WTC11 (cell line): ENCODE results near the gene PPARD. TPM values are rescaled to one million over a fixed set of nuclear protein-coding genes. Genes with fewer than 3 reads are reported as not detected.

Experiments used
- ATAC-seq: fragments of 200-7000 bp; cut with Tn5 transposase; 2 replicates; pipeline ENCODE4 v1.10.0; 2021; ENCODE audit warnings: mild to moderate bottlenecking, moderate library complexity
- CTCF ChIA-PET: fragments of 300-600 bp; sonication (Branson Sonifier 250); formaldehyde crosslinking; loops from one replicate; lab custom pipeline; 2021; ENCODE audit warnings: antibody characterized with exemption; lab: Charles Lee
- POLR2A ChIA-PET: fragments of 350-600 bp; sonication (Branson Sonifier 250); formaldehyde crosslinking; loops from one replicate; lab custom pipeline; 2021; ENCODE audit warnings: antibody characterized with exemption; lab: Charles Lee
- DNase-seq: peaks from one replicate; pipeline ENCODE4 v3.0.0; 2021; ENCODE audit warnings: low spot score
- H3K27ac Mint-ChIP-seq: 2 replicates; pipeline ENCODE4 v1.8.0; 2021; ENCODE audit warnings: mixed read lengths
- H3K27me3 Mint-ChIP-seq: 2 replicates; pipeline ENCODE4 v1.8.0; 2021; ENCODE audit warnings: low read depth, mild to moderate bottlenecking, moderate library complexity, mixed read lengths
- H3K36me3 Mint-ChIP-seq: 2 replicates; pipeline ENCODE4 v1.8.0; 2021; ENCODE audit warnings: mixed read lengths
- H3K4me1 Mint-ChIP-seq: 2 replicates; pipeline ENCODE4 v1.8.0; 2022; ENCODE audit warnings: mixed read lengths
- H3K4me3 Mint-ChIP-seq: 2 replicates; pipeline ENCODE4 v1.8.0; 2021; ENCODE audit warnings: mild to moderate bottlenecking, moderate library complexity, mixed read lengths
- H3K9me3 Mint-ChIP-seq: 2 replicates; pipeline ENCODE4 v1.8.0; 2021; ENCODE audit warnings: mixed read lengths
- ARID4B ChIP-seq: sonication (generic); formaldehyde crosslinking; IDR thresholded peaks from 2 replicates; pipeline ENCODE4 v1.8.0; 2023; ENCODE audit warnings: missing genetic modification reagents, mild to moderate bottlenecking, borderline replicate concordance
- E2F4 ChIP-seq: sonication (generic); formaldehyde crosslinking; IDR thresholded peaks from 2 replicates; pipeline ENCODE4 v1.8.1; 2022; ENCODE audit warnings: low read depth, mild to moderate bottlenecking, moderate library complexity, missing genetic modification reagents, borderline replicate concordance
- EMX1 ChIP-seq: fragments of 250-450 bp; sonication (Bioruptor Pico); IDR thresholded peaks from 2 replicates; pipeline ENCODE4 v1.8.0; 2021; ENCODE audit warnings: mild to moderate bottlenecking
- NFE2L1 ChIP-seq: sonication (generic); formaldehyde crosslinking; IDR thresholded peaks from 2 replicates; pipeline ENCODE4 v1.8.1; 2023; ENCODE audit warnings: missing genetic modification reagents
- NFYB ChIP-seq: sonication (generic); formaldehyde crosslinking; conservative IDR thresholded peaks from 2 replicates; pipeline ENCODE4 v1.8.0; 2022; ENCODE audit warnings: low read depth, missing genetic modification reagents
- OVOL2 ChIP-seq: fragments of 250-450 bp; sonication (Bioruptor Pico); IDR thresholded peaks from 2 replicates; pipeline ENCODE4 v1.9.0; 2021; ENCODE audit warnings: mild to moderate bottlenecking, borderline replicate concordance
- SOX15 ChIP-seq: fragments of 250-450 bp; sonication (Bioruptor Pico); IDR thresholded peaks from 2 replicates; pipeline ENCODE4 v1.9.0; 2021; ENCODE audit warnings: mild to moderate bottlenecking
- ZNF219 ChIP-seq: sonication (generic); formaldehyde crosslinking; IDR thresholded peaks from 2 replicates; pipeline ENCODE4 v1.8.0; 2023; ENCODE audit warnings: missing genetic modification reagents, mild to moderate bottlenecking, borderline replicate concordance
- ZNF263 ChIP-seq: sonication (generic); formaldehyde crosslinking; IDR thresholded peaks from 2 replicates; pipeline ENCODE4 v1.8.1; 2022; ENCODE audit warnings: low read depth, mild to moderate bottlenecking, moderate library complexity, missing genetic modification reagents
- total RNA-seq: library from RNA; stranded (reverse); gene quantifications from 3 replicates; pipeline ENCODE4 v1.2.3, GENCODE V29; 2021
- TF ChIP-seq, protein P1 (sequence below): sonication (generic); formaldehyde crosslinking; conservative IDR thresholded peaks from 2 replicates; pipeline ENCODE4 v1.8.1; 2023; ENCODE audit warnings: mild to moderate bottlenecking, low read depth, missing genetic modification reagents, moderate library complexity
- TF ChIP-seq, protein P2 (sequence below): sonication (generic); formaldehyde crosslinking; IDR thresholded peaks from 2 replicates; pipeline ENCODE4 v1.8.1; 2023; ENCODE audit warnings: mild to moderate bottlenecking, missing genetic modification reagents, borderline replicate concordance
- TF ChIP-seq, protein P3 (sequence below): sonication (generic); formaldehyde crosslinking; conservative IDR thresholded peaks from 2 replicates; pipeline ENCODE4 v1.8.1; 2022; ENCODE audit warnings: mild to moderate bottlenecking, missing genetic modification reagents

The PPARD gene
- total RNA-seq, 1 experiment from 2014 or later, result 14.7 TPM

DNA sequence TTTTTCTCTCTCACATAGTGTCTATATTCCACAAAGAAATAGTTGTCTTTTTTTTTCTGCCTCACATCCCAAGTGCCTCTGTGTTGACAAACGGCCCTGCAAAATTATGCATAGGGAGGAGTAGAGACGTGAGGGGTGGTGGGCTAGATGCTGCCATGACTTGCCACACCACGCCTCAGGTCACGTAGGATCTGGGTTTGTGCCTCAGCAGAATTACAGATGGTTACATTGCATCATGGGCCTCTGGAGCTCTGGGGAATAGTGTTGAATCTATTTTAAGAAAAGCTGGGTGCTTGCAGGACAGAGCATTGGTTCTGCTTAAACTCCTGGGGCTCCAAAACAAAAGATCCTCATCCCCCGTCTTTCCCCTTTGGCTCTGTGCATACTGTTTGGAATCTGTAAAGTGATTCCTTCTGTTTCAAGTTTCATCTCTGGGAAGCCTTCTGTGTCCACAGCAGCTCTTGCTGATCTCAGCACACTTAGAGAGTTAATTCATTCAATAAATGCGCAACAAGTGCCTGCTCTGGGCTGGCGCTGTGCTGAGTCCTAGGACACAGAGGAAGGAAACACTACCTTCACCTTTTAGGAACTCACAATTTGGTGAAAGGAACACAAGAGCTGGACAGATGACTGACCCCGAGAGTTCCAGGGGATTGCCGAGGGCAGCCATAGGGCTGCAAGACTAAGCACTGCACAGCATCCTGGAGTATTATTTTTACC, 112.2 kb downstream of the PPARD start:
- H3K27ac Mint-ChIP-seq, result peak overlapping the region; percentile 75
- POLR2A ChIA-PET, result interaction anchor here (0.6 to 1.7 kb wide), 2 partner anchors 13 to 24 kb away, joined by 3 to 4 read pairs; partner anchors contain the start of gene RPL10A
- CTCF ChIA-PET, result interaction anchor here (1.2 to 8.9 kb wide), 4 partner anchors 40 to 158 kb away, joined by 3 to 157 read pairs (median 6); partner anchors contain the start of gene PPARD

More for the DNA sequence above, 112.2 kb downstream of the PPARD start:
- Mint-ChIP-seq H3K27me3 (peaks cover 11% of the 10 kb centered on the region), H3K4me1 (peaks cover 39% of the 10 kb centered on the region), H3K4me3 (peak overlapping the region; percentile 68)
- DNase-seq, result no peak
- TF ChIP-seq, protein P1, sequence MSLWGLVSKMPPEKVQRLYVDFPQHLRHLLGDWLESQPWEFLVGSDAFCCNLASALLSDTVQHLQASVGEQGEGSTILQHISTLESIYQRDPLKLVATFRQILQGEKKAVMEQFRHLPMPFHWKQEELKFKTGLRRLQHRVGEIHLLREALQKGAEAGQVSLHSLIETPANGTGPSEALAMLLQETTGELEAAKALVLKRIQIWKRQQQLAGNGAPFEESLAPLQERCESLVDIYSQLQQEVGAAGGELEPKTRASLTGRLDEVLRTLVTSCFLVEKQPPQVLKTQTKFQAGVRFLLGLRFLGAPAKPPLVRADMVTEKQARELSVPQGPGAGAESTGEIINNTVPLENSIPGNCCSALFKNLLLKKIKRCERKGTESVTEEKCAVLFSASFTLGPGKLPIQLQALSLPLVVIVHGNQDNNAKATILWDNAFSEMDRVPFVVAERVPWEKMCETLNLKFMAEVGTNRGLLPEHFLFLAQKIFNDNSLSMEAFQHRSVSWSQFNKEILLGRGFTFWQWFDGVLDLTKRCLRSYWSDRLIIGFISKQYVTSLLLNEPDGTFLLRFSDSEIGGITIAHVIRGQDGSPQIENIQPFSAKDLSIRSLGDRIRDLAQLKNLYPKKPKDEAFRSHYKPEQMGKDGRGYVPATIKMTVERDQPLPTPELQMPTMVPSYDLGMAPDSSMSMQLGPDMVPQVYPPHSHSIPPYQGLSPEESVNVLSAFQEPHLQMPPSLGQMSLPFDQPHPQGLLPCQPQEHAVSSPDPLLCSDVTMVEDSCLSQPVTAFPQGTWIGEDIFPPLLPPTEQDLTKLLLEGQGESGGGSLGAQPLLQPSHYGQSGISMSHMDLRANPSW (CRISPR knock-in tag), result no peak
- TF ChIP-seq, protein P2, sequence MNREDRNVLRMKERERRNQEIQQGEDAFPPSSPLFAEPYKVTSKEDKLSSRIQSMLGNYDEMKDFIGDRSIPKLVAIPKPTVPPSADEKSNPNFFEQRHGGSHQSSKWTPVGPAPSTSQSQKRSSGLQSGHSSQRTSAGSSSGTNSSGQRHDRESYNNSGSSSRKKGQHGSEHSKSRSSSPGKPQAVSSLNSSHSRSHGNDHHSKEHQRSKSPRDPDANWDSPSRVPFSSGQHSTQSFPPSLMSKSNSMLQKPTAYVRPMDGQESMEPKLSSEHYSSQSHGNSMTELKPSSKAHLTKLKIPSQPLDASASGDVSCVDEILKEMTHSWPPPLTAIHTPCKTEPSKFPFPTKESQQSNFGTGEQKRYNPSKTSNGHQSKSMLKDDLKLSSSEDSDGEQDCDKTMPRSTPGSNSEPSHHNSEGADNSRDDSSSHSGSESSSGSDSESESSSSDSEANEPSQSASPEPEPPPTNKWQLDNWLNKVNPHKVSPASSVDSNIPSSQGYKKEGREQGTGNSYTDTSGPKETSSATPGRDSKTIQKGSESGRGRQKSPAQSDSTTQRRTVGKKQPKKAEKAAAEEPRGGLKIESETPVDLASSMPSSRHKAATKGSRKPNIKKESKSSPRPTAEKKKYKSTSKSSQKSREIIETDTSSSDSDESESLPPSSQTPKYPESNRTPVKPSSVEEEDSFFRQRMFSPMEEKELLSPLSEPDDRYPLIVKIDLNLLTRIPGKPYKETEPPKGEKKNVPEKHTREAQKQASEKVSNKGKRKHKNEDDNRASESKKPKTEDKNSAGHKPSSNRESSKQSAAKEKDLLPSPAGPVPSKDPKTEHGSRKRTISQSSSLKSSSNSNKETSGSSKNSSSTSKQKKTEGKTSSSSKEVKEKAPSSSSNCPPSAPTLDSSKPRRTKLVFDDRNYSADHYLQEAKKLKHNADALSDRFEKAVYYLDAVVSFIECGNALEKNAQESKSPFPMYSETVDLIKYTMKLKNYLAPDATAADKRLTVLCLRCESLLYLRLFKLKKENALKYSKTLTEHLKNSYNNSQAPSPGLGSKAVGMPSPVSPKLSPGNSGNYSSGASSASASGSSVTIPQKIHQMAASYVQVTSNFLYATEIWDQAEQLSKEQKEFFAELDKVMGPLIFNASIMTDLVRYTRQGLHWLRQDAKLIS (CRISPR knock-in tag), result no peak
- TF ChIP-seq OVOL2 (CRISPR knock-in tag) (no peak), ZNF219 (CRISPR knock-in tag) (no peak), EMX1 (no peak), ZNF263 (CRISPR knock-in tag) (no peak), ARID4B (no peak), NFE2L1 (CRISPR knock-in tag) (no peak), NFYB (CRISPR knock-in tag) (no peak), SOX15 (no peak), E2F4 (CRISPR knock-in tag) (no peak)
- TF ChIP-seq, protein P3, sequence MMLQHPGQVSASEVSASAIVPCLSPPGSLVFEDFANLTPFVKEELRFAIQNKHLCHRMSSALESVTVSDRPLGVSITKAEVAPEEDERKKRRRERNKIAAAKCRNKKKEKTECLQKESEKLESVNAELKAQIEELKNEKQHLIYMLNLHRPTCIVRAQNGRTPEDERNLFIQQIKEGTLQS (CRISPR knock-in tag), result no peak
- TF ChIP-seq, all 79 proteins: peak for 0
- no peak for ATAC-seq
- H3K36me3 Mint-ChIP-seq, result peaks cover 22% of the 10 kb centered on the region
- H3K9me3 Mint-ChIP-seq, result no peaks in the 10 kb centered on the region
